ENCODE results near the gene SPTBN1.

The SPTBN1 gene

GRCh38 chr2:54678719-54679118 is 222.6 kb downstream of the SPTBN1 start:
- no peak for DNase-seq (ENCODE audit: low spot score)

GRCh38 chr2:54680397-54681041 is 224.4 kb downstream of the SPTBN1 start:
- in situ Hi-C loops (cut with MboI; ENCODE audit: low pct_unique_long_range_greater_than_20kb, low sequenced_read_pairs, unreplicated experiment) = no loop called here
- no peak for DNase-seq (ENCODE audit: low spot score)
- no peak for TF ChIP-seq CTCF (IDR thresholded peaks at IDR 0.05; ENCODE audit: extremely low read depth, insufficient read depth, missing control alignments)

More at GRCh38 chr2:54678719-54679118, 222.6 kb downstream of the SPTBN1 start:
- in situ Hi-C loops (cut with MboI; ENCODE audit: low pct_unique_long_range_greater_than_20kb, low sequenced_read_pairs, unreplicated experiment) = no loop called here
- no peak for TF ChIP-seq CTCF (IDR thresholded peaks at IDR 0.05; ENCODE audit: extremely low read depth, insufficient read depth, missing control alignments)

- in situ Hi-C loops (cut with MboI; ENCODE audit: low pct_unique_long_range_greater_than_20kb, low sequenced_read_pairs, unreplicated experiment) = no loop called here
- DNase-seq (ENCODE audit: low spot score) = no peak
- no peak for TF ChIP-seq CTCF (IDR thresholded peaks at IDR 0.05; ENCODE audit: extremely low read depth, insufficient read depth, missing control alignments)
These were observed 225.3 kb downstream of the SPTBN1 start for GRCh38 chr2:54681416-54681815.

GRCh38 chr2:54683596-54683995 is 227.5 kb downstream of the SPTBN1 start:
- no peak for TF ChIP-seq CTCF (IDR thresholded peaks at IDR 0.05; ENCODE audit: extremely low read depth, insufficient read depth, missing control alignments)
- DNase-seq (ENCODE audit: low spot score) = no peak
- in situ Hi-C loops (cut with MboI; ENCODE audit: low pct_unique_long_range_greater_than_20kb, low sequenced_read_pairs, unreplicated experiment) = no loop called here

- TF ChIP-seq CTCF (IDR thresholded peaks at IDR 0.05; ENCODE audit: extremely low read depth, insufficient read depth, missing control alignments) = no peak
- no peak for DNase-seq (ENCODE audit: low spot score)
- in situ Hi-C loops (cut with MboI; ENCODE audit: low pct_unique_long_range_greater_than_20kb, low sequenced_read_pairs, unreplicated experiment) = no loop called here
These were observed 229.2 kb downstream of the SPTBN1 start for GRCh38 chr2:54685263-54685775.

GRCh38 chr2:54687595-54688152 is 231.5 kb downstream of the SPTBN1 start:
- no peak for DNase-seq (ENCODE audit: low spot score)
- TF ChIP-seq CTCF (IDR thresholded peaks at IDR 0.05; ENCODE audit: extremely low read depth, insufficient read depth, missing control alignments) = no peak
- in situ Hi-C loops (cut with MboI; ENCODE audit: low pct_unique_long_range_greater_than_20kb, low sequenced_read_pairs, unreplicated experiment) = no loop called here

All from GM13977 (cell line).